HL-60/S4 treated with retinoic acid at 250 ng/mL for 4 days and 3 days (cell line): ENCODE data around the gene SERHL2.
"Not testable (repeated sequence)": the region's sequence is repeated elsewhere in the genome, so short reads cannot be mapped to it uniquely, and the experiment has no call there.

ENCODE experiments used
- in situ Hi-C: fragments of 300-500 bp; cut with MboI; formaldehyde crosslinking; loops from 2 replicates; pipeline ENCODE4 v1.7.0; 2022; ENCODE audit warnings: low sequenced_read_pairs

The SERHL2 gene

GRCh38 chr22:42571068-42571467 lies 17.3 kb downstream of the SERHL2 start:
- in situ Hi-C loops, result not testable (repeated sequence)

- in situ Hi-C loops, result not testable (repeated sequence)
Measured at GRCh38 chr22:42574046-42574445, 20.3 kb downstream of the SERHL2 start.

GRCh38 chr22:42574468-42574867 lies 20.7 kb downstream of the SERHL2 start:
- in situ Hi-C loops, result not testable (repeated sequence)

- in situ Hi-C loops, result not testable (repeated sequence)
Measured at GRCh38 chr22:42575996-42576574, 22.3 kb downstream of the SERHL2 start.

GRCh38 chr22:42577141-42577540 lies 23.4 kb downstream of the SERHL2 start:
- in situ Hi-C loops, result not testable (repeated sequence)

- in situ Hi-C loops, result no loop called here
Measured at GRCh38 chr22:42577623-42578240, 24.0 kb downstream of the SERHL2 start.

- in situ Hi-C loops, result not testable (repeated sequence)
Measured at GRCh38 chr22:42580040-42580439, 26.3 kb downstream of the SERHL2 start.

GRCh38 chr22:42581194-42581761 lies 27.5 kb downstream of the SERHL2 start:
- in situ Hi-C loops, result not testable (repeated sequence)

GRCh38 chr22:42581762-42582716 lies 28.3 kb downstream of the SERHL2 start:
- in situ Hi-C loops, result no loop called here

- in situ Hi-C loops, result no loop called here
Measured at GRCh38 chr22:42582987-42583386, 29.2 kb downstream of the SERHL2 start.

- in situ Hi-C loops, result no loop called here
Measured at GRCh38 chr22:42584364-42584940, 30.7 kb downstream of the SERHL2 start.

- in situ Hi-C loops, result no loop called here
Measured at GRCh38 chr22:42585096-42585495, 31.3 kb downstream of the SERHL2 start.

GRCh38 chr22:42586381-42586780 lies 32.6 kb downstream of the SERHL2 start:
- in situ Hi-C loops, result no loop called here

- in situ Hi-C loops, result no loop called here
Measured at GRCh38 chr22:42587588-42588175, 33.9 kb downstream of the SERHL2 start.

- in situ Hi-C loops, result no loop called here
Measured at GRCh38 chr22:42591987-42592386, 38.2 kb downstream of the SERHL2 start.

GRCh38 chr22:42595434-42595833 lies 41.7 kb downstream of the SERHL2 start:
- in situ Hi-C loops, result no loop called here

GRCh38 chr22:42596336-42596735 lies 42.6 kb downstream of the SERHL2 start:
- in situ Hi-C loops, result no loop called here

- in situ Hi-C loops, result no loop called here
Measured at GRCh38 chr22:42596863-42597530, 43.2 kb downstream of the SERHL2 start.

GRCh38 chr22:42601879-42602465 lies 48.2 kb downstream of the SERHL2 start:
- in situ Hi-C loops, result no loop called here

- in situ Hi-C loops, result no loop called here
Measured at GRCh38 chr22:42602470-42602869, 48.7 kb downstream of the SERHL2 start.
